Measurements from ENCODE around the gene TMEM255B. TPM values are rescaled to one million over a fixed set of nuclear protein-coding genes. Genes with fewer than 3 reads are reported as not detected.
A peak's percentile ranks its signal among the peaks of the same experiment; 100 is the strongest.

TMEM255B gene
- total RNA-seq, 1 donor from 2014 or later: 2.2 TPM

- Mint-ChIP-seq H3K9me3 (peaks cover 12% of the 10 kb centered on the region), H3K27me3 (ENCODE audit: insufficient read depth) (peaks cover 31% of the 10 kb centered on the region), H3K4me1 (ENCODE audit: low read depth) (peaks cover 5% of the 10 kb centered on the region), H3K4me3 (peak overlapping the region; percentile 57), H3K27ac (no peak overlapping the region), H3K36me3 (ENCODE audit: low read depth) (no peaks in the 10 kb centered on the region)
- no peak for DNase-seq (ENCODE audit: low spot score)
- intact Hi-C loops (cut with micrococcal nuclease): loop anchor here (5.0 kb wide), 1 partner anchor 365 kb away; no protein-coding TSS in a partner anchor
Observed at GRCh38 chr13:113862191-113862930, 103.3 kb downstream of the TMEM255B start.

DNA sequence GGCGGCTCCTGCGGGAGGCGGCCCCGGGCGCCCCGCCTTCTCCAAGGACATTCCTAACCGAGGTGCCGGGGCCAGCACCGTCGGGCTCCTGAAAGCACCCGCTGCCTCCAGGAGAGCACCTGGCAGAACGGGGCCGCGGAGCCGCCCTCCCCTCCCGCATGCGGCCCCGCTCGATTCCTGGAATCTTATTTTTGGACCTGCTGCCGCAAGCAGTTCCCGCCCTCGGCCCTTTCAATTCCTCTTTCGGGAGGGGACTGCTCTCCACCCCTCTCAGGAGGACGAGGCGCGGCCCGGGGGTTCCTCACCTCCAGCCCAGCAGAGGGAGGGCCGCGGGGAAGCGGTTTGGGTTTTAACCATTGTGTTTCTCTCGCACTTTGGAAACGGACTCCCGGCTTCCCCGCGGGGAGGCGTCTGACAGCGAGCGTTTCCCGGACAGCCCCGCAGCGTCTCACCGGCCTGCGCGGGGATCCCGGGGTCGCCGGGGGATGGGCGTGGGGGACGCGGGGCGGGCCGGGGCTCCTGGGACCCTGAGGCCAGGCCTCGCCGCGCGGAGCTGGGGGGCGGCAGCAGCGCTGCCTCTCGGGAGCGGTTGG is 104.0 kb downstream of the TMEM255B start:
- Mint-ChIP-seq H3K36me3 (ENCODE audit: low read depth) (no peaks in the 10 kb centered on the region), H3K27ac (no peak overlapping the region), H3K27me3 (ENCODE audit: insufficient read depth) (peaks cover 36% of the 10 kb centered on the region), H3K4me3 (peak overlapping the region; percentile 67), H3K9me3 (peaks cover 12% of the 10 kb centered on the region), H3K4me1 (ENCODE audit: low read depth) (peaks cover 5% of the 10 kb centered on the region)
- intact Hi-C loops (cut with micrococcal nuclease): loop anchor here (5.0 kb wide), 1 partner anchor 364 kb away; no protein-coding TSS in a partner anchor
- no peak for DNase-seq (ENCODE audit: low spot score)

DNA sequence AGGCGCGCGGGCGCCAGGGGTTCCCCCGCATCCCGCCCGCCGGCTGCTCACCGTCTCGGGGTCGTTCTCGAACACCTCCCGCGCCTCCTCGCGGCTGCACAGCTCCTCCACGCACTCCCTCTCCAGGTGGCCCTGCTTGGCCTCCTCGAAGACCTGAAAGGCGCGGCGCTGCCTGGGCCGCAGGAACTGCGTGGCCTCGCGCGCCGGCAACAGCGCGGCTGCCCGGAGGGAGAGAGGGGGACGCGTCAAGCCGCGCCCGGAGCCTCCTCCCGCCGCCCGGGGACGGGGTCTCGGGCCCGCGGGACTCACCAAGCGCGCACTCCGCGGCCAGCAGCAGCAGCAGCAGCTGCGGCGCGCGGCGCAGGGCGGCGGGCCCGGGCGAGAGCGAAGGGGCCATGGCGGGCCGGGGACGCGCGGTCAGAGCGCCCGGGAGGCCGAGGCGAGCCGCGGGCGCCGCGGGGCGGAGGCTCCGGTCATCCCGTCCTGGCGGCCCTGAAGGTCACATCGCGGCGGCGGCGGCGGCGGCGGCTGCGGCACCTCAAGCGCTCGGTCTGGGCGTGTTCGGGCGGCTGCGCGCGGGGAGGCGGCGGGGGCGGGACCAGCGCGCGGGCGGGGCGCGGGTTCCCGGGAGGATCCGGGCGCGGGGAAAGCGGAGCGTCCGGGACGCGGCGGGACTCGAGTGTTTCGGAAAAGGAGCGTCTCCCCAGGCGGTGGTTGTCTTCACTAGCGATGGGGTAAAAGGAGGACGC is 104.7 kb downstream of the TMEM255B start, which contains the start of gene GAS6:
TSS of gene GAS6 (minus strand) at position 553 of the 749 bp plus-strand sequence. CDS start at position 397, 156 bp downstream.
- H3K4me3 Mint-ChIP-seq: peak within 1 kb of the TSS; percentile 67
- intact Hi-C loops (cut with micrococcal nuclease): loop anchor here (5.0 kb wide), 1 partner anchor 364 kb away; no protein-coding TSS in a partner anchor

DNA sequence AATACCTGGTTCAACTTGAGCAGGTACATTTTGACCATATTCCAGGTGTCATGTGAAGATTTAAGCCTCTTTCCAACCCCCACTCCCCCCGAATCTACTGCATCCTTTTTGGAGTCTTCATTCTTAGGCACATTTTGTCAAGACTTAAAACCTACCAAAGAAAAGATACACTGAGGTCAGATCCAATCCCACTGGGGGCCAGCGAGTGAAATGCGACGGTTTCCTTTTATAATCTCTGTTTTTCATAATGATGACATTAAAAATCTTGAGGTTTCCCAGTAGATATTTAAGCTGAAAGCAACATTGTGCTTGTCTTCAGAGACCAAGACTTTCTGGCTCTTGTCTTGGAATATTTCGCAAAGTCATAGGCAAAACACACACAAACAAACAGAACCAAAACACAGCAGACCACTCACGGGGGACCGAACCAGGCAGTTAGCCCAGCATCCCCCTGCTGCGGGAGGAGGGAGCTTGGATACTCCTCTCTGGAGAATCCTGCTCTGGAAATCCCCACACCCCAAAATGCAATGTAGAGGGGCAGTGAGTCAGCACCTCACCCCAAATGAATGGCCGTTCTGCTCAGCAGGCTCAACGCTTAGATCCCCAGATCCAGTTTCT is 105.4 kb downstream of the TMEM255B start:
- H3K4me3 Mint-ChIP-seq: peak overlapping the region; percentile 67

More for the DNA sequence above, 104.7 kb downstream of the TMEM255B start, which contains the start of gene GAS6:
- no peak for DNase-seq (ENCODE audit: low spot score)
- no peaks in the 10 kb centered on the region for H3K36me3 Mint-ChIP-seq (ENCODE audit: low read depth)
- no peak within 1 kb of the TSS for H3K27ac Mint-ChIP-seq
- peaks cover 5% of the 10 kb centered on the region for H3K4me1 Mint-ChIP-seq (ENCODE audit: low read depth)
- peaks cover 8% of the 10 kb centered on the region for H3K9me3 Mint-ChIP-seq
- peaks cover 38% of the 10 kb centered on the region for H3K27me3 Mint-ChIP-seq (ENCODE audit: insufficient read depth)

GRCh38 chr13:113865427-113865826 is 106.4 kb downstream of the TMEM255B start:
- H3K9me3 Mint-ChIP-seq: no peaks in the 10 kb centered on the region
- H3K27me3 Mint-ChIP-seq (ENCODE audit: insufficient read depth): peaks cover 41% of the 10 kb centered on the region
- DNase-seq (ENCODE audit: low spot score): no peak
- H3K4me1 Mint-ChIP-seq (ENCODE audit: low read depth): peaks cover 5% of the 10 kb centered on the region
- H3K27ac Mint-ChIP-seq: no peak overlapping the region
- peak overlapping the region; percentile 48 for H3K4me3 Mint-ChIP-seq
- no peaks in the 10 kb centered on the region for H3K36me3 Mint-ChIP-seq (ENCODE audit: low read depth)
- intact Hi-C loops (cut with micrococcal nuclease): no loop called here

More for the DNA sequence above, 105.4 kb downstream of the TMEM255B start:
- Mint-ChIP-seq H3K36me3 (ENCODE audit: low read depth) (no peaks in the 10 kb centered on the region), H3K27me3 (ENCODE audit: insufficient read depth) (peaks cover 42% of the 10 kb centered on the region), H3K9me3 (peaks cover 2% of the 10 kb centered on the region), H3K4me1 (ENCODE audit: low read depth) (peaks cover 5% of the 10 kb centered on the region), H3K27ac (no peak overlapping the region)
- no peak for DNase-seq (ENCODE audit: low spot score)
- intact Hi-C loops (cut with micrococcal nuclease): loop anchor here (5.0 kb wide), 1 partner anchor 363 kb away; no protein-coding TSS in a partner anchor

Other genes with a start within 250 kb of the TMEM255B start
- 171 and 173 TPM in 2 replicates for gene TFDP1, start 174.5 kb upstream of the TMEM255B start, total RNA-seq
- not detected in 2 replicates for gene ATP4B, start 101.0 kb upstream of the TMEM255B start, total RNA-seq
- gene GRK1, start 92.0 kb upstream of the TMEM255B start, total RNA-seq: 0.12 TPM in 1 of 2 replicates, not detected in the other
- 0.62 and 0.98 TPM in 2 replicates for gene GAS6, start 104.8 kb downstream of the TMEM255B start, total RNA-seq
- gene C13orf46, start 214.8 kb downstream of the TMEM255B start, total RNA-seq: 0.83 and 0.91 TPM in 2 replicates

Measured in activated T-helper 1 cell treated with anti-CD3 and anti-CD28 coated beads, Interleukin-12 subunit alpha, Interleukin-12 subunit beta, Interleukin-2, Interleukin-4 antibody, amounts not matched to agents 30 ng/mL and 10 ng/mL and 1 ng/mL, durations not matched to agents 14 hours and 24 hours and 36 hours (primary cell).